Transverse colon (tissue), 4 donors: ENCODE data around the gene SNX18. TPM values are rescaled to one million over a fixed set of nuclear protein-coding genes. Genes with fewer than 3 reads are reported as not detected.

Source experiments
- DNase-seq: peaks from one replicate; pipeline ENCODE4 v3.0.0-alpha.2; 2019
- H3K27ac ChIP-seq, 4 donors: fragments of 200-600 bp; sonication (generic); 2 replicates each; pipeline ENCODE4 v1.5.1; 2016 to 2018; ENCODE audit warnings: inconsistent platforms in 4 of 4
- H3K27me3 ChIP-seq: fragments of 200-600 bp; sonication (generic); 2 replicates; pipeline ENCODE4 v1.5.1; 2017; ENCODE audit warnings: inconsistent platforms
- H3K36me3 ChIP-seq, 4 donors: fragments of 200-600 bp; sonication (generic); 2 replicates each; pipeline ENCODE4 v1.5.1; 2017 to 2019; ENCODE audit warnings: inconsistent platforms in 4 of 4
- H3K4me1 ChIP-seq, 4 donors: fragments of 200-600 bp; sonication (generic); 2 replicates each; pipeline ENCODE4 v1.5.1; 2017 to 2020; ENCODE audit warnings: inconsistent platforms in 4 of 4
- H3K4me3 ChIP-seq, 4 donors: fragments of 200-600 bp; sonication (generic); 1 replicate in 1 of 4; 2 replicates in 3 of 4; pipeline versions ENCODE4 v1.5.1 to v1.6.1; 2017 to 2019; ENCODE audit warnings: inconsistent platforms in 4 of 4
- H3K9me3 ChIP-seq, 2 donors: fragments of 200-600 bp; sonication (generic); 2 replicates each; pipeline ENCODE4 v1.5.1; 2017 to 2019; ENCODE audit warnings: inconsistent platforms in 2 of 2
- CTCF ChIP-seq, 5 experiments: fragments of 200-600 bp in 3 of 5; fragments of 450-650 bp in 2 of 5; sonication (generic) in 3 of 5; IDR thresholded peaks; 1 replicate in 2 of 5; 2 replicates in 3 of 5; pipeline ENCODE4 v1.5.1; 2016 to 2017; ENCODE audit warnings: antibody characterized with exemption in 5 of 5, inconsistent platforms in 3 of 5, mild to moderate bottlenecking in 2 of 5, moderate library complexity in 1 of 5
- EP300 ChIP-seq: sonication (generic); formaldehyde crosslinking; IDR thresholded peaks from one replicate; pipeline ENCODE4 v1.6.1; 2017; ENCODE audit warnings: antibody characterized with exemption, low read depth
- POLR2A ChIP-seq: fragments of 450-650 bp; IDR thresholded peaks from one replicate; pipeline ENCODE4 v1.6.1; 2016; ENCODE audit warnings: antibody characterized with exemption, mild to moderate bottlenecking, moderate library complexity
- POLR2AphosphoS5 ChIP-seq, 3 donors: sonication (generic); formaldehyde crosslinking; IDR thresholded peaks; one replicate each; pipeline ENCODE4 v1.6.1; 2016; ENCODE audit warnings: antibody characterized with exemption in 3 of 3
- WGBS, 2 donors: methylation state at CpG; one replicate each; pipeline ENCODE4 v1.1.5; 2018; ENCODE audit warnings: low coverage in 1 of 2; 5-methylcytosine and 5-hydroxymethylcytosine counted together
- in situ Hi-C, 4 donors: fragments of 200-750 bp; cut with MboI; loops; one replicate each; pipeline versions ENCODE4 v1.15.0 to v1.15.1; 2017; ENCODE audit warnings: low sequenced_read_pairs in 3 of 4, low pct_ligation_motif_present in 1 of 4, low pct_unique_long_range_greater_than_20kb in 1 of 4
- intact Hi-C: fragments of 100-400 bp; cut with DNase I; formaldehyde crosslinking; loops from one replicate; pipeline ENCODE4 v1.15.1; 2023; ENCODE audit warnings: low total_unique reads
- total RNA-seq, 4 donors: library from RNA; depleted of rRNA; stranded (reverse); fragments of >200 nt; gene quantifications; one replicate each; pipeline ENCODE4 v1.1.0, GENCODE V29; 2016

SNX18 gene
- total RNA-seq, 4 donors from 2014 or later: 18.0 to 35.4 (median 20.0) TPM

GRCh38 chr5:54537725-54538124 lies 20.2 kb downstream of the SNX18 start:
- Histone ChIP-seq H3K9me3 (no peaks in the 10 kb centered on the region), H3K4me1 (peaks cover 0 to 23% (median 17%) of the 10 kb centered on the region in 4 donors), H3K27ac (peak overlapping the region in 1 of 4 donors; percentile 44), H3K4me3 (no peak overlapping the region), H3K27me3 (no peaks in the 10 kb centered on the region), H3K36me3 (no peaks in the 10 kb centered on the region)
- no peak for TF ChIP-seq POLR2A
- TF ChIP-seq EP300: no peak
- DNase-seq: no peak
- in situ Hi-C loops: no loop called here
- intact Hi-C loops: no loop called here
- 84 to 90% methylated on average over 2 of the region's 2 CpGs for WGBS, 2 donors

GRCh38 chr5:54538156-54538555 lies 20.6 kb downstream of the SNX18 start:
- intact Hi-C loops: no loop called here
- no peak for DNase-seq
- in situ Hi-C loops: no loop called here
- no peak overlapping the region for H3K4me3 ChIP-seq
- H3K36me3 ChIP-seq: no peaks in the 10 kb centered on the region
- no peaks in the 10 kb centered on the region for H3K27me3 ChIP-seq
- TF ChIP-seq POLR2AphosphoS5 (IDR thresholded peaks at IDR 0.05) (no peak), CTCF (IDR thresholded peaks at IDR 0.05) (no peak), EP300 (no peak), POLR2A (no peak)
- WGBS, 2 donors: 69 to 74% methylated on average over 3 of the region's 3 CpGs
- H3K4me1 ChIP-seq: peaks cover 0 to 22% (median 15%) of the 10 kb centered on the region in 4 donors
- no peak overlapping the region for H3K27ac ChIP-seq
- H3K9me3 ChIP-seq: no peaks in the 10 kb centered on the region

GRCh38 chr5:54539001-54539400 lies 21.4 kb downstream of the SNX18 start:
- Histone ChIP-seq H3K36me3 (no peaks in the 10 kb centered on the region), H3K27me3 (no peaks in the 10 kb centered on the region), H3K9me3 (no peaks in the 10 kb centered on the region), H3K27ac (no peak overlapping the region), H3K4me3 (no peak overlapping the region), H3K4me1 (peaks cover 0 to 13% (median 7%) of the 10 kb centered on the region in 4 donors)
- in situ Hi-C loops: no loop called here
- intact Hi-C loops: no loop called here
- no peak for DNase-seq
- 86 to 95% methylated on average over 4 of the region's 4 CpGs for WGBS, 2 donors
- TF ChIP-seq POLR2A (no peak), CTCF (IDR thresholded peaks at IDR 0.05) (no peak), POLR2AphosphoS5 (IDR thresholded peaks at IDR 0.05) (no peak), EP300 (no peak)

GRCh38 chr5:54540286-54540685 lies 22.7 kb downstream of the SNX18 start:
- in situ Hi-C loops (no loop called here), intact Hi-C loops (no loop called here)
- H3K27me3 ChIP-seq: no peaks in the 10 kb centered on the region
- TF ChIP-seq POLR2A (no peak), EP300 (no peak), POLR2AphosphoS5 (IDR thresholded peaks at IDR 0.05) (no peak), CTCF (IDR thresholded peaks at IDR 0.05) (no peak)
- no peak overlapping the region for H3K27ac ChIP-seq
- no peak overlapping the region for H3K4me3 ChIP-seq
- H3K9me3 ChIP-seq: no peaks in the 10 kb centered on the region
- peaks cover 0 to 13% (median under 1%) of the 10 kb centered on the region in 4 donors for H3K4me1 ChIP-seq
- DNase-seq: no peak
- H3K36me3 ChIP-seq: no peaks in the 10 kb centered on the region
- 94 to 100% methylated on average over 1 to 3 of the region's 3 CpGs for WGBS, 2 donors
